ENCODE measurements around the gene TEKT5.

DNA sequence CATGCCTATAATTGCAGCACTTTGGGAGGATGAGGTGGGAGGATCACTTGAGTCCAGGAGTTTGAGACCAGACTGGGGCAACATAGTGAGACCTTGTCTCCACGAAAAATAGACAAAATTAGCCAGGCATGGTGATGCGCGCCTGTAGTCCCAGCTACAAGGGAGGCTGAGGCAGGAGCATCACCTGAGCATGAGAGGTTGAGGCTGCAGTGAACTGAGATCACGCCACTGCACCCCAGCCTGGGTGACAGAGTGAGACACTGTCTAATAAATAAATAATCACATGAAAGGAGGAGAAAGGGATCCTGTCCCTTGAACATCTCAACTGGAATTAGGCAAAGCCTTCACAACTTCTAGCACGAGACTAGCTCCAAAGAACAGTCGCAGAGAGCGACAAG lies 53.2 kb downstream of the TEKT5 start:
- TF ChIP-seq, protein P1, sequence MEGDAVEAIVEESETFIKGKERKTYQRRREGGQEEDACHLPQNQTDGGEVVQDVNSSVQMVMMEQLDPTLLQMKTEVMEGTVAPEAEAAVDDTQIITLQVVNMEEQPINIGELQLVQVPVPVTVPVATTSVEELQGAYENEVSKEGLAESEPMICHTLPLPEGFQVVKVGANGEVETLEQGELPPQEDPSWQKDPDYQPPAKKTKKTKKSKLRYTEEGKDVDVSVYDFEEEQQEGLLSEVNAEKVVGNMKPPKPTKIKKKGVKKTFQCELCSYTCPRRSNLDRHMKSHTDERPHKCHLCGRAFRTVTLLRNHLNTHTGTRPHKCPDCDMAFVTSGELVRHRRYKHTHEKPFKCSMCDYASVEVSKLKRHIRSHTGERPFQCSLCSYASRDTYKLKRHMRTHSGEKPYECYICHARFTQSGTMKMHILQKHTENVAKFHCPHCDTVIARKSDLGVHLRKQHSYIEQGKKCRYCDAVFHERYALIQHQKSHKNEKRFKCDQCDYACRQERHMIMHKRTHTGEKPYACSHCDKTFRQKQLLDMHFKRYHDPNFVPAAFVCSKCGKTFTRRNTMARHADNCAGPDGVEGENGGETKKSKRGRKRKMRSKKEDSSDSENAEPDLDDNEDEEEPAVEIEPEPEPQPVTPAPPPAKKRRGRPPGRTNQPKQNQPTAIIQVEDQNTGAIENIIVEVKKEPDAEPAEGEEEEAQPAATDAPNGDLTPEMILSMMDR (IDR thresholded peaks at IDR 0.05), result no peak
- TF ChIP-seq EZH2 (IDR thresholded peaks at IDR 0.05), result no peak
- no peak for TF ChIP-seq EZH2phosphoT487 (IDR thresholded peaks at IDR 0.05)
